B cell (primary cell): ENCODE results near the gene NCOA3. TPM values are rescaled to one million over a fixed set of nuclear protein-coding genes. Genes with fewer than 3 reads are reported as not detected.
"Not testable (repeated sequence)": the region's sequence is repeated elsewhere in the genome, so short reads cannot be mapped to it uniquely, and the experiment has no call there.

Experiments used
- ATAC-seq: fragments of 200-7000 bp; cut with Tn5 transposase; one replicate; pipeline ENCODE4 v1.10.0; 2021; ENCODE audit warnings: low read depth, mild to moderate bottlenecking, moderate number of reproducible peaks, moderate library complexity
- CTCF ChIA-PET: fragments of 350-600 bp; sonication (Branson Sonifier 250); formaldehyde crosslinking; loops from one replicate; lab custom pipeline; 2021; ENCODE audit warnings: antibody characterized with exemption, inconsistent platforms; lab: Charles Lee
- POLR2A ChIA-PET: fragments of 350-600 bp; sonication (Branson Sonifier 250); formaldehyde crosslinking; loops from one replicate; lab custom pipeline; 2021; ENCODE audit warnings: antibody characterized with exemption; lab: Charles Lee
- DNase-seq: peaks from one replicate; pipeline ENCODE4 v3.0.0; 2013
- H2AFZ ChIP-seq: 2 replicates; pipeline ENCODE4 v1.6.1; 2012; ENCODE audit warnings: mild to moderate bottlenecking, low read depth, low read length; ENCODE audit not compliant: insufficient read depth, poor library complexity, severe bottlenecking
- H3K27ac ChIP-seq, 2 donors: 1 replicate in 1 of 2; 2 replicates in 1 of 2; pipeline ENCODE4 v1.5.1; 2012 to 2013; ENCODE audit warnings: low read length in 2 of 2, mild to moderate bottlenecking in 2 of 2, moderate library complexity in 1 of 2
- H3K27me3 ChIP-seq, 4 experiments: fragments of 200-600 bp in 1 of 4; sonication (generic) in 1 of 4; replicated peaks in 1 of 4; 1 replicate in 2 of 4; 2 replicates in 2 of 4; pipeline versions ENCODE4 v1.6.1 to v1.7.0; 2013 to 2016; ENCODE audit warnings: low read length in 3 of 4, mild to moderate bottlenecking in 2 of 4, mixed read lengths in 1 of 4, moderate library complexity in 1 of 4; ENCODE audit not compliant: insufficient read depth in 4 of 4, control insufficient read depth in 3 of 4; ENCODE audit errors: control extremely low read depth in 1 of 4
- H3K36me3 ChIP-seq, 2 experiments: replicated peaks in 1 of 2; 1 replicate in 1 of 2; 2 replicates in 1 of 2; pipeline versions ENCODE4 v1.6.1 to v1.7.1; 2013; ENCODE audit warnings: low read length in 1 of 2; ENCODE audit not compliant: insufficient read depth in 2 of 2, control insufficient read depth in 1 of 2; ENCODE audit errors: control extremely low read depth in 1 of 2, extremely low read depth in 1 of 2
- H3K4me1 ChIP-seq, 2 donors: fragments of 200-600 bp in 1 of 2; sonication (generic) in 1 of 2; 1 replicate in 1 of 2; 2 replicates in 1 of 2; pipeline versions ENCODE4 v1.5.1 to v1.6.1; 2013 to 2017; ENCODE audit warnings: low read length in 2 of 2; ENCODE audit not compliant: control insufficient read depth in 2 of 2, insufficient read depth in 2 of 2
- H3K4me2 ChIP-seq: replicated peaks from 2 replicates; pipeline ENCODE3; 2012; ENCODE audit warnings: mild to moderate bottlenecking, low read depth, low read length; ENCODE audit not compliant: poor library complexity, severe bottlenecking
- H3K4me3 ChIP-seq, 5 experiments: fragments of 200-600 bp in 1 of 5; sonication (generic) in 1 of 5; 1 replicate in 3 of 5; 2 replicates in 2 of 5; pipeline versions ENCODE4 v1.5.1 to v1.7.0; 2011 to 2016; ENCODE audit warnings: low read length in 4 of 5, mild to moderate bottlenecking in 4 of 5, low read depth in 2 of 5, control low read depth in 1 of 5, moderate library complexity in 1 of 5; ENCODE audit not compliant: insufficient read depth in 1 of 5; ENCODE audit errors: control extremely low read depth in 1 of 5, extremely low read depth in 1 of 5
- H3K79me2 ChIP-seq: fragments of 200-600 bp; sonication (generic); one replicate; pipeline ENCODE4 v1.6.0; 2016; ENCODE audit warnings: low read length; ENCODE audit not compliant: control insufficient read depth, insufficient read depth
- H3K9ac ChIP-seq: fragments of 200-600 bp; sonication (generic); 2 replicates; pipeline ENCODE4 v1.6.1; 2017; ENCODE audit warnings: mild to moderate bottlenecking, low read length, moderate library complexity
- H3K9me3 ChIP-seq, 3 donors: one replicate each; pipeline versions ENCODE4 v1.6.1 to v1.7.1; 2013; ENCODE audit warnings: low read length in 2 of 3; ENCODE audit not compliant: control insufficient read depth in 2 of 3, insufficient read depth in 1 of 3; ENCODE audit errors: control extremely low read depth in 1 of 3
- H4K20me1 ChIP-seq: 2 replicates; pipeline ENCODE4 v1.6.0; 2012; ENCODE audit warnings: mild to moderate bottlenecking, low read length; ENCODE audit not compliant: insufficient read depth, control insufficient read depth, poor library complexity, severe bottlenecking
- H3K27ac Mint-ChIP-seq: one replicate; pipeline ENCODE4 v1.8.0; 2021; ENCODE audit warnings: mixed read lengths
- H3K27me3 Mint-ChIP-seq: one replicate; pipeline ENCODE4 v1.8.0; 2021; ENCODE audit warnings: mixed read lengths
- H3K4me1 Mint-ChIP-seq: one replicate; pipeline ENCODE4 v1.8.0; 2021; ENCODE audit warnings: mixed read lengths
- H3K4me3 Mint-ChIP-seq: one replicate; pipeline ENCODE4 v1.8.0; 2021; ENCODE audit warnings: mixed read lengths
- H3K9me3 Mint-ChIP-seq: one replicate; pipeline ENCODE4 v1.8.0; 2022; ENCODE audit warnings: mixed read lengths; ENCODE audit not compliant: insufficient read depth
- EZH2 ChIP-seq: IDR thresholded peaks from 2 replicates; pipeline ENCODE4 v1.6.1; 2012; ENCODE audit warnings: borderline replicate concordance, low read depth, mild to moderate bottlenecking, moderate library complexity, low read length; ENCODE audit not compliant: insufficient read depth, poor library complexity, severe bottlenecking
- WGBS: methylation state at CpG from one replicate; pipeline ENCODE4 v1.1.5; 2013; ENCODE audit warnings: missing lambda C conversion rate; ENCODE audit not compliant: insufficient coverage; 5-methylcytosine and 5-hydroxymethylcytosine counted together
- intact Hi-C: fragments of 100-400 bp; cut with micrococcal nuclease; formaldehyde crosslinking; loops from one replicate; pipeline ENCODE4 v1.10.0; 2022
- polyA plus RNA-seq: library from polyadenylated mRNA; depleted of rRNA; stranded (reverse); fragments of >200 nt; gene quantifications from 2 replicates; pipeline ENCODE4 v1.2.3, GENCODE V29; 2012
- total RNA-seq, 2 donors: library from RNA; stranded (reverse); fragments of 120-200 nt in 1 of 2; gene quantifications; 1 replicate in 1 of 2; 2 replicates in 1 of 2; pipeline versions ENCODE4 v1.2.3 to v1.2.4, GENCODE V29; 2013 to 2022
- TF ChIP-seq, protein P1 (sequence below): fragments of 200-600 bp; IDR thresholded peaks from one replicate; pipeline ENCODE4 v1.8.0; 2022; ENCODE audit warnings: antibody characterized with exemption, mild to moderate bottlenecking

NCOA3 gene
- total and polyA plus RNA-seq, 2 donors (not counting 1 experiment from before 2014, with no cell fraction given), result 54.0 to 309 TPM

DNA sequence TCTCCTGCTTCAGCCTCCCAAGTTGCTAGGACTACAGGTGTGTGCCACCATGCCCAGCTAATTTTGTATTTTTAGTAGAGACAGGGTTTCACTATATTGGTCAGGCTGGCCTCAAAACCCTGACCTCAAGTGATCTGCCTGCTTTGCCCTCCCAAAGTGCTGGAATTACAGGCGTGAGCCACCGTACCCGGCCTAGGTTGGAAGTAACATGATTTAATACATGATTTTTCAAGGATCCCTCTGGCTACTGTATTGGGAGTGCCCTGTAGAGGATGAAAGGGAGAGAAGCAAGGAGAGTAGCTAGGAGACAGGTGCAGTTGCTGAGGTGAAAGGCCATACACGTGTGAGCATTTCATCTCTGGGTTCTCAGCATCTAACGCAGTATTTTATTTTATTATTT, 2.6 kb upstream of the NCOA3 start:
- CTCF ChIA-PET, result interaction anchor here (1.0 to 1.9 kb wide), 2 partner anchors 11 to 224 kb away, joined by 3 to 7 read pairs; no protein-coding TSS in a partner anchor
- no peak overlapping the region for H3K9ac ChIP-seq
- H3K27me3 Mint-ChIP-seq, result no peaks in the 10 kb centered on the region
- H3K4me3 ChIP-seq, result no peak overlapping the region
- no peak overlapping the region for H3K4me3 Mint-ChIP-seq
- POLR2A ChIA-PET, result no interaction called here
- DNase-seq (no peak), ATAC-seq (no peak)
- H4K20me1 ChIP-seq, result peaks cover 22% of the 10 kb centered on the region
- no peaks in the 10 kb centered on the region for H3K9me3 Mint-ChIP-seq
- no peak overlapping the region for H3K27ac ChIP-seq
- H3K36me3 ChIP-seq, result peaks cover 0 to 2% of the 10 kb centered on the region in 2 experiments
- no peak for TF ChIP-seq EZH2
- TF ChIP-seq, protein P1, sequence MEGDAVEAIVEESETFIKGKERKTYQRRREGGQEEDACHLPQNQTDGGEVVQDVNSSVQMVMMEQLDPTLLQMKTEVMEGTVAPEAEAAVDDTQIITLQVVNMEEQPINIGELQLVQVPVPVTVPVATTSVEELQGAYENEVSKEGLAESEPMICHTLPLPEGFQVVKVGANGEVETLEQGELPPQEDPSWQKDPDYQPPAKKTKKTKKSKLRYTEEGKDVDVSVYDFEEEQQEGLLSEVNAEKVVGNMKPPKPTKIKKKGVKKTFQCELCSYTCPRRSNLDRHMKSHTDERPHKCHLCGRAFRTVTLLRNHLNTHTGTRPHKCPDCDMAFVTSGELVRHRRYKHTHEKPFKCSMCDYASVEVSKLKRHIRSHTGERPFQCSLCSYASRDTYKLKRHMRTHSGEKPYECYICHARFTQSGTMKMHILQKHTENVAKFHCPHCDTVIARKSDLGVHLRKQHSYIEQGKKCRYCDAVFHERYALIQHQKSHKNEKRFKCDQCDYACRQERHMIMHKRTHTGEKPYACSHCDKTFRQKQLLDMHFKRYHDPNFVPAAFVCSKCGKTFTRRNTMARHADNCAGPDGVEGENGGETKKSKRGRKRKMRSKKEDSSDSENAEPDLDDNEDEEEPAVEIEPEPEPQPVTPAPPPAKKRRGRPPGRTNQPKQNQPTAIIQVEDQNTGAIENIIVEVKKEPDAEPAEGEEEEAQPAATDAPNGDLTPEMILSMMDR, result no peak
- H3K4me1 ChIP-seq, result peaks cover 11 to 19% of the 10 kb centered on the region in 2 donors
- H3K79me2 ChIP-seq, result peaks cover 46% of the 10 kb centered on the region
- H3K9me3 ChIP-seq, result no peaks in the 10 kb centered on the region
- no peak overlapping the region for H2AFZ ChIP-seq
- intact Hi-C loops, result no loop called here
- no peak overlapping the region for H3K4me2 ChIP-seq
- no peaks in the 10 kb centered on the region for H3K27me3 ChIP-seq
- 100% methylated on average over 3 of the region's 5 CpGs for WGBS
- peak overlapping the region; percentile 1 for H3K27ac Mint-ChIP-seq
- peaks cover 42% of the 10 kb centered on the region for H3K4me1 Mint-ChIP-seq

DNA sequence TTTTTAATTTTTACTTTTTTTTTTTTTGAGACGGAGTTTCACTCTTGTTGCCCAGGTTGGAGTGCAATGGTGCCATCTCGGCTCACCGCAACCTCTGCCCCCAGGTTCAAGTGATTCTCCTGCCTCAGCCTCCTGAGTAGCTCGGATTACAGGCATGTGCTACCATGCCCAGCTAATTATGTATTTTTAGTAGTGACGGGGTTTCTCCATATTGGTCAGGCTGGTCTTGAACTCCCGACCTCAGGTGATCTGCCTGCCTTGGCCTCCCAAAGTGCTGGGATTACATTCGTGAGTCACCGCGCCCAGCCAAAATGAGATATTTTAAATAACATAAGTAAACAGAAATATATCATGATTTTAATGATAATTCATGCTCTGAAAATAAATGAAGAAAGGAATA, 1.6 kb upstream of the NCOA3 start:
- peaks cover 12 to 21% of the 10 kb centered on the region in 2 donors for H3K4me1 ChIP-seq
- not testable (repeated sequence) for H3K27ac ChIP-seq, H3K27me3 Mint-ChIP-seq, H3K9me3 Mint-ChIP-seq, H3K9me3 ChIP-seq, H3K9ac ChIP-seq, H3K4me2 ChIP-seq, H2AFZ ChIP-seq, H3K27ac Mint-ChIP-seq, DNase-seq, H3K27me3 ChIP-seq, H3K4me3 ChIP-seq, H3K36me3 ChIP-seq, ATAC-seq
- H4K20me1 ChIP-seq, result peaks cover 25% of the 10 kb centered on the region
- peak overlapping the region; percentile 100 for H3K4me3 Mint-ChIP-seq
- H3K4me1 Mint-ChIP-seq, result peaks cover 42% of the 10 kb centered on the region
- ChIA-PET POLR2A (interaction anchor here (0.6 to 5.0 kb wide), 4 partner anchors 11 to 88 kb away, joined by 4 to 69 read pairs (median 48); no protein-coding TSS in a partner anchor), CTCF (interaction anchor here (1.2 to 6.3 kb wide), 4 partner anchors 13 to 116 kb away, joined by 4 to 87 read pairs (median 26); no protein-coding TSS in a partner anchor)
- WGBS, result 100% methylated on average over 3 of the region's 9 CpGs
- intact Hi-C loops, result loop anchor here (5.0 to 10.0 kb wide), 4 partner anchors 42 to 305 kb away; no protein-coding TSS in a partner anchor
- peaks cover 53% of the 10 kb centered on the region for H3K79me2 ChIP-seq
